ENCODE measurements around the gene MAP2K3.

MAP2K3 gene

DNA sequence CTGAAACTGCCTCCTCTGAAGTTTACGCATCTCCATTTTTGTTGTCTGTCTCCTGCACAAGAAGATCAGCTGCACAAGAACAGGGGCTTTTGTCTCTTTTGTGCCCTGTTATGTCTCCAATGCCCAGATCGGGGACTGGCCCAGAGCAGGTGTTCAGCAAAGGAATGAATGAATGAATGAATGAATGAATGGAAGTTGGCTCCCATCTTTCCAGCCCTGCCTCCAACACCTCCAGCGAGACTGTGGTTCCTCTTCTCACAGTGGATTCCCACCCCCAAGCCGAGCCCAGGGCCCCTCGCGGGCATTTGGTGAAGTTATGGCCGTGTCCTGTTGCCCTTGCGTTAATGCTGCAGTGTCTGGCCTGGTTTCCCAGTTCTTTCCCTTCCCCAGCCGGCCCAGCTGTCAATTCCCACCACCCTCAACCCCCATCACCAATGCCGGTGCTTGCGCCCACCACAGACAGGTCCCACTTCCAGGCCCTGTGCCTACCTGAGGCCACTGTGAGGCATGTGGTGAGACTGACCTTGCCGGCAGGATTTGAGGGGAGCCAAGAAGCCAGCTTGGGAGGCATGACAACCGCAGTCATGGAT lies 70.4 kb downstream of the MAP2K3 start:
- no peak for DNase-seq

DNA sequence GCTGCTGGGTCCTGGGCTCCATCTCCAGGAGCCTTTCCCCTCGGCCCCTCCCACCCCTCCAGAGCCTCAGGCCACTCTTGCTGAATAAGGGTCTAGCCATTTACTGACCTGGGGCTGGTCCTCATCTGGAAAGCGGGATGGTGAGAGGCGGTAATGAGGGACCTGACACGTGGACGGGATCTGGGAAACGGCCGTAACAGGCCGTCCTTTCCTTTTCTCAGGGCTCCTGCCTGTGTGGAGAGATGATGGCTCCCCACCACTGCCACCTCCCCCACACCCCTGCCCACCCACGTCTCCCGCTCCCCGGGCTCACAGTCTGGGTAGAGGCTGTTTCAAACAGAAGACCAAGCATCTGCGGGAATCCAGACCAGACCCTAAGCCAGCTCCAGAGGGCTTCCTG lies 71.1 kb downstream of the MAP2K3 start:
- no peak for DNase-seq

DNA sequence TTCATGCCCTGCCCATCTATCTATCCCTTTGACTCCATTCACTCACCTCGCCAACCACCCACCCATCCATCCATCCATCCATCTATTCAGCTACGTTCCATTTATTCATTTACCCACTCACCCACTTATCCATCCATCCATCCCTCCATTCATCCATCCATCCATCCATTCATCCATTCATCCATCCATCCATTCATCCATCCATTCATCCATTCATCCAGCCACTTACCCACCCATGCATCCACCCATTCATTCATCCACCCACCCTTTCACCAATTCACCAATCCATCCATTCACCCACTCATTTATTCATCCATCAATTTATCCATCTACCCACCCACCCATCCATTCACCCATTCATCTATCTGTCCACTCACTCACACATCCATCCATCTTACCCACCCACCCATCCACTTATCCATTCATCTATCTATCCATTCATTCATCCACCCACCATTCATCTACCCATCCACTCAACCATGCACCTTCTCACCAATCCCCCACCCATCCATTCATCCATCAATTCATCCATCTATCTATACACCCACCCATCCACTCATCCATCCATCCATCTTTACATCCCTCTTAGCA lies 72.1 kb downstream of the MAP2K3 start:
- DNase-seq: no peak

DNA sequence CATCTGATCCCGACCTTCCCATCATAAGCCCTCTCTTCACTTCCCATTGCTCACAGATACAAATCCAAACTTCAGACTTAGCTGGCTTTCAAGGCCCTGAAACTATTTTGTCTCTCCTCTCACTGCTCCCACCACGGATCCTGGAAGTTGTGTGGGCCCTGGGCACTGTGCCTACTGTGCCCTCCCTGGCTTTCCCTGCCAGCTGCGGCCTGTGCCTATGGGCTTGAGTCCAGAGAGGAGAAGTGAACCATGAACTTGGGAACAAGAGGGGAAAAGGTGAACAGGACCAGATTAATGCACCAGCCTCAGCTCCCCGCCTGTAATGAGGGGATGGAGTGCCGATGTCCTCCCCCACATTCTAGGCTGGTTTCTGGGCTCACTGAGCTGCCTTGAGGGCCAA lies 72.8 kb downstream of the MAP2K3 start:
- no peak for DNase-seq

DNA sequence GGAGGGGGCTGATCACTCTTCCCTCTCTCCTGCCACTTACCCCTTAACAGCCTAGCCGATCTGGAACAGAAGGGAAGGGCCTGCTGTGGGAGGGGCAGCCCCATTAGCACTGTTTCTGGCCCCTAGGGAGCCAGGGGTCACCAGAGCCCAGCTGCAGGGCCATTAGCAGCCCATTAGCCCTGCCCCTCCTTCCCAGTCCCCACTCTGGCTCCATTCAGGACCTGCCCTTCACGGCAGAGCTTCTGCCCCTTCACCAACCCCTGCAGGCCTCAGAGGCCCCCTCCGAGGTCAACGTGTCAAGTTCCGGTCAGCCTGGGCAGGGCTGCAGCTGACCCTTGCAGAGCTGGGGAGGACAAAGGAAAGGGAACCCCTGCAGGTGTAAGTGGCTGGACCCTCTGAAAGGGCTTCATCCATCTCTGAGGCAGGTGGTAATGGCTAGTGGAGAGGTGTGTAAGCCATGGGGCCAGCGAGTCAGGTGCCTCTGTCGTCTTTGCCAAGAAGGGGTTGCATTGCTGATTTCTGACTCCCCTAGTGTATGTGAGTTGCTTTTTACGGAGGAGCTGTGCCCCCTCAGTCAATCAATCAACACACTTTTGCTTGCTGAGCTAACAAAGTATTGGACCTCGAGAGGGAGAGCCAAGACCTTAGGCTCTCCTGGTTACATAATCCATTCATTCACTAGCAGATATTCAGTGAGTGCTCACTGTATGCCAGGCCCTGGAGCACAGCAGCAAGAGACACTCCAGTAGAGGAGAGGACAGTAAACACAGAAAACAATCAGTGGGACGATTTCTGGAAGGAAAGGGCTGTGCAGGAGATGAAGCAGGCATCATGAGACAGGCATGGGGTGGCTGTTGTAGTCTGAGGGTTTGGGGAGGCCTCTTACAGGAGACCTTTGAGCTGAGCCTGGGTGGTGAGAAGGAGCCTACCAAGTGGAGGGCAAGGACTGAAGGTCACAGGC lies 73.5 kb downstream of the MAP2K3 start:
- no peak for DNase-seq

DNA sequence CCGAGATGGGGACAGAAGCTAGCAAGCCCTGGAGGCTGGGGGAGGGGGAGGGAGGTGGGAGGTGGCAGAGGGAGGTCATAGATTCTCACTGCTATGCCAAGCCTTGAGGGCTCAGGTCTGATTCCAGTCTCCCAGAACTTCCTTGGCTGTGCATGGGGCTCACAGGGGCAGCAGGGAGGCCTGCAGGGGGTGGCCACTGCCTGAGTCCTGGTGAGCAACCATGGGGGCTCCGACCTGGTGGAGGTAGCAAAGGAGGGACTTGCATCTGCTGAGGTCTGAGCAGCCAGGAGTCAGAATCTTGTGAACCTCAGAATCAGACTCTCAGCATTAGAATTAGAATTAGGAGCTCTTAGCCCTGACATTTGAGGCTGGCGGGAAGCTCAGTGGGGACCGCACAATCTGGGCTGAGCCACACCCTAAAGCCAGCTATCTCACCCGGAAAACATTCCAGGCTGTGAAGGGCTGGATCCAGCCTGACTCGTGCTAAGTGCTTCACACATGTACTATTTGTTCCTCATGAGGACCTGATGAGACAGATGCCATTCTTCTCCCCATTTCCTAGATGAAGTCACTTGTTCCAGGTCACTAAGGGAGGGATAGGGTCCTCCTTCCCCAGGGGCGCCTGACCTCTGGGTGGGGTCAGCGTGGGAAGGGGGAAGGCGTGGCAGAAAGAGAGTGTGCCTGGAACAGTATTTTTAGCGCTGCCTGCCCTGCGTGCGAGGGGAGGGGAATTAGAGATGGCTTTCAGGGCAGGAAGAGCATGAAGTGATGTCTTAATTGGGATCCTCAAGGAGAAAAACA lies 74.4 kb downstream of the MAP2K3 start:
- no peak for DNase-seq

DNA sequence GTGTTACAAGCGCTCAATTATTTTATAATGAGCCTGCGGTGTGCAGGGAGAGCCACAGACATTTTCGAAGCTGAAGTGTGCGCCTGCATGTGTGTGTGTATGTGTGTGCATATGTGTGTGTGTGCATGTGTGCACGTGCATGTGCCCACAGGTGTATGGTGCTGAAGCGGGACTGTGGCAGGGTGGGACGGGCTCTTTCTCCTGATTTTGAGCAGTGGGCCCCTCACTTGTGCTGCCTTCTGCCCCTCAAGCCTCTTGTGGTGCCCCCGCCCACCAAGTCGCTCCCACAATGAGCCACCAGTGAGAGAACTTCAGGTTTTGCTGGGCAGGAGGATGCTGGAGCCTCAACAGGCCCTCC lies 75.0 kb downstream of the MAP2K3 start:
- no peak for DNase-seq

DNA sequence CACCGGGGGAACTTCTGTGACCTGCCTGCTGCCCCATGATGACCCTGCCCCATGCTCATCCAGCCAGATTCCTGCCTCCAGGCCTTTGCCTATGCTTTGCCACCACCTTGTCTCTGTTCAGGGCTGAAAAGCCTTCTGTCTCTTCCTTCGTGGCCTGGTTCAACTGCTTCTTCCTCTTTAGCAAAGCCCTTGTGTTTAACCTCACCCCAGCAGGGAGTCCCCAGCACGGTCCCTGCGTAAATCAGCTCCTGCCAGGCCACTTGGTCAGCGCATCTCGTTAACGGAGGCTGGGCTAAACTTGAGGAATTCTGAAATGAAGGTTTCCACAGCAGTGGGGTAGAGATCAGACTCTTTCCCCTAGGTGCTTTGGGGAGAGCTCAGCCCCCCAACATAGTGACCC lies 75.5 kb downstream of the MAP2K3 start:
- no peak for DNase-seq

DNA sequence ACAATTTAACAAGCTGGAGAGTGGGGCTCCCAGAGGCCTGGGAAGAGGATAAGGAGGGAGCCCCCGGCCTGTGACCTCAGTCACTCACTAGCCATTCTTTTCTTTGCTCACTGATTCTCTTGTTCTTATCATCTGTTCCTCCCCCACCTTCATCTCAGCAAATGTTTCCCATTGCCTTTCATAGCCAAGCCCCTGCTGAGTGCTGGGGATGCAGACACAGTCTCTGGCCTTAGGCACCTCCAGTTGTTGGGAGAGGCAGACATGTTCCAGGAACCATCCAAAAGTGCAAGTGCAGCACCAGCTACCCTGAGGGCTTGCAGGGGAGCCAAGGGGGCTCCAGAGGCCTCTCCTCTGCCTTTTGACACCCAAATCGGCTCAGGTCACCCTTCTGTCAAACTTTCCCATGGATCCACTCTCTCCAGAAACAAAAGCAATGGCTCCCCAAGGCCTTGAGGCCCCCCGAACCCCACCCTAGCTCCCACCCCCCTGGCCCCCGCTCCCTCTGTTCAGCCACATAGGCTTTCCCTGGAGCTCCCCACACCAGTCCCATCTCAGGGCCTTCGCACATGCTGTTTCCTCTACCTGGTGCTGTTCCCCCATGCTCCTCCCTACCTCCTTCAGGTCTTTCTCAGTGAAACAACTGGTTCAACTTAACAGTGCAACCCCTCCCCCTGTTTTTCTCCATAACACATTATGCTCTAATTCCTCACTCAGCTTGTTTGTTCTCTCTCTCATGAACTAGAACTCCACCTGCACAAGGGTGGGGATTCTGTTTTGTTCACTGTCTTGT lies 76.7 kb downstream of the MAP2K3 start:
- peak; percentile 19 for DNase-seq

DNA sequence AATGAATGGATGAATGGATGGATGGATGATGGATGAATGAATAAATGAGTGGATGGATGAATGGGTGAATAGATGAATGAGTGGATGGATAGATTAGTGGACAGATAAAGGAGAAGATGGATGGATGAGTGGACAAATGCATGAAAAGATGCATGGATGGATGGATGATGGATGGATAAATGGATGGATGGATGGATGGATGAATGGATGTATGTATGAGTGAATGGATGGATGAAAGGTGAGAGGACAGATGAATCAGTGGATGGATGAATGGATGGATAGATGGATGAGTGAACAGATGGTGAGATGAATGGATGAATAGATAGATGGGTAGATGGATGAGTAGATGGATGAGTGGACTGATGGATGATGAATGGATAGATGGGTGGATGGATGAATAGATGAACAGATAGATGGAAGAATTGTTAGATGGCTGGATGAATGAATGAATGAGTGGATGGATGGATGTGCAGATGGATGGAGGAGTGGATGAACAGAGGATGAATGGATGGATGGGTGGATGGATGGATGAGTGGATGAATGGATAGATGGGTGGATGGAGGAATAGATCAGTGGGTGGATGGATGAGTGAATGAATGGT lies 77.9 kb downstream of the MAP2K3 start:
- DNase-seq: no peak

DNA sequence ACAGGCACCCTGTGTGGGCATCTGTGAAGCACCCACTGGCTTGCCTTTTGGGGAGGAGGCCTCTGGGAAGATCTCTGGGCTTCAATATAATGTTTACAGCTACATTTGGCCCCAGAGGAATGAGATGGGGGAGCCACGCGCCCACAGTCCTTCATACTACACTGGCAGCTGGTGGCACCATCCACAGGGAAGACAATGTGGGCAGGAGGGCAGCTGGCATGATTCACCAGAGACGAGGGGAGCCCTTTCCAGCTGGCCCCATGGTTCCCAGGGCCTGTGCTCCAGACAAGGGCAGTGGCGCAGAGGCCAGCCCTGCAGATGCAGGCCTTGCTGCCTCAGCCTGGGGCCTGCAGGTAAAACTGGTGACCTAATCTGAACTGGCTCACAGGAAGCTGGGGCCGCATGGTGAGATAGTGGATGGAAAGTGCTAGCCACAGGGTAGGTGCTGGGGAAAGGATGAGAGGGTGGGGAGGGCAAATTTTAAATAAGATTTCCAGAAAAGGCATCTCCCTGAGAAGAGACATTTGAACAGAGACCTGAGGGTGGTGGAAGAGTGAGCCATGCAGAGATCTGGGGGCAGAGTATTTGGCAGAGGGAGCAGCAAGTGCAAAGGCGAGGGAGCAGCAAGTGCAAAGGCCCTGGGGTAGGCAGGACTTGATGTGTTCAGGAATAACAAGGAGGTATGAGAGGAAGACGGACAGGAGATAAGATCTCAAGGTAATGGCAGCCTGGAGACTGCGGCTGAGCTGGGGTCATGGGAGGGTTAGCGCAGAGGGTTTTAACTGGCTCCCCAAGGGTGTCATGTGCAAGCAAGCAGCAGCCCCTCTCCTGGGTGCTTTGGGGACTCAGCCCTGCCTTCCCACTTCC lies 79.5 kb downstream of the MAP2K3 start:
- no peak for DNase-seq
